ENCODE results near the gene NSA2.
"Not testable (repeated sequence)": the region's sequence is repeated elsewhere in the genome, so short reads cannot be mapped to it uniquely, and the experiment has no call there.

Gene NSA2

GRCh38 chr5:74766849-74767578 lies at the start of gene NSA2, which contains the start of gene GFM2:
TSS of gene NSA2 (plus strand) at chr5:74767249. CDS start at chr5:74767361, 112 bp downstream.
TSS of gene GFM2 (minus strand) at chr5:74767117. CDS start at chr5:74763742, 3,375 bp downstream.
- DNase-seq (ENCODE audit: low read depth): peak; percentile 86

GRCh38 chr5:74717596-74717995 lies 49.5 kb upstream of the NSA2 start:
- DNase-seq (ENCODE audit: low read depth): no peak

- DNase-seq (ENCODE audit: low read depth): no peak
These were observed 44.8 kb upstream of the NSA2 start for GRCh38 chr5:74722271-74722670.

- no peak for DNase-seq (ENCODE audit: low read depth)
These were observed 41.7 kb upstream of the NSA2 start for GRCh38 chr5:74725331-74725730.

GRCh38 chr5:74736759-74737158 lies 30.3 kb upstream of the NSA2 start:
- no peak for DNase-seq (ENCODE audit: low read depth)

- no peak for DNase-seq (ENCODE audit: low read depth)
These were observed 28.6 kb upstream of the NSA2 start for GRCh38 chr5:74738406-74738805.

GRCh38 chr5:74748742-74749141 lies 18.3 kb upstream of the NSA2 start:
- not testable (repeated sequence) for DNase-seq (ENCODE audit: low read depth)

- DNase-seq (ENCODE audit: low read depth): no peak
These were observed 5.8 kb upstream of the NSA2 start for GRCh38 chr5:74761241-74761640.

GRCh38 chr5:74762599-74762998 lies 4.5 kb upstream of the NSA2 start:
- DNase-seq (ENCODE audit: low read depth): no peak

- no peak for DNase-seq (ENCODE audit: low read depth)
These were observed 3.5 kb upstream of the NSA2 start for GRCh38 chr5:74763504-74763903.

- DNase-seq (ENCODE audit: low read depth): no peak
These were observed 1.8 kb upstream of the NSA2 start for GRCh38 chr5:74765201-74765600.

- DNase-seq (ENCODE audit: low read depth): no peak
These were observed 1.1 kb upstream of the NSA2 start for GRCh38 chr5:74765929-74766328.

GRCh38 chr5:74766418-74766848 lies 616 bp upstream of the NSA2 start:
- no peak for DNase-seq (ENCODE audit: low read depth)

- no peak for DNase-seq (ENCODE audit: low read depth)
These were observed 497 bp downstream of the NSA2 start for GRCh38 chr5:74767579-74767913.

- no peak for DNase-seq (ENCODE audit: low read depth)
These were observed 5.3 kb downstream of the NSA2 start for GRCh38 chr5:74772359-74772758.

- no peak for DNase-seq (ENCODE audit: low read depth)
These were observed 11.6 kb downstream of the NSA2 start for GRCh38 chr5:74778609-74779008.

GRCh38 chr5:74786851-74787250 lies 19.8 kb downstream of the NSA2 start:
- DNase-seq (ENCODE audit: low read depth): no peak

- no peak for DNase-seq (ENCODE audit: low read depth)
These were observed 20.4 kb downstream of the NSA2 start for GRCh38 chr5:74787424-74787823.

GRCh38 chr5:74791669-74792068 lies 24.6 kb downstream of the NSA2 start:
- not testable (repeated sequence) for DNase-seq (ENCODE audit: low read depth)

- no peak for DNase-seq (ENCODE audit: low read depth)
These were observed 32.2 kb downstream of the NSA2 start for GRCh38 chr5:74798977-74799911.

- no peak for DNase-seq (ENCODE audit: low read depth)
These were observed 34.1 kb downstream of the NSA2 start for GRCh38 chr5:74801197-74801596.

GRCh38 chr5:74801941-74802340 lies 34.9 kb downstream of the NSA2 start:
- DNase-seq (ENCODE audit: low read depth): no peak

- DNase-seq (ENCODE audit: low read depth): no peak
These were observed 43.9 kb downstream of the NSA2 start for GRCh38 chr5:74810915-74811314.
